Mammary epithelial cell (primary cell): Measurements from ENCODE around the gene DUSP22.

Experiments used
- CTCF ChIP-seq, 2 donors: IDR thresholded peaks in 1 of 2; conservative IDR thresholded peaks in 1 of 2; 2 replicates each; pipeline ENCODE4 v1.5.1; 2011 to 2012; ENCODE audit warnings: inconsistent platforms in 2 of 2, low read length in 2 of 2, mild to moderate bottlenecking in 2 of 2, control low read depth in 1 of 2, low read depth in 1 of 2; ENCODE audit not compliant: insufficient read depth in 1 of 2; ENCODE audit errors: extremely low read depth in 1 of 2
- EZH2 ChIP-seq: IDR thresholded peaks from 2 replicates; pipeline ENCODE4 v1.6.1; 2012; ENCODE audit warnings: low read length, inconsistent platforms, borderline replicate concordance

GRCh38 chr6:395432-396125 is 103.3 kb downstream of the DUSP22 start:
- TF ChIP-seq CTCF (conservative IDR thresholded peaks at IDR 0.05 in 1 of 2, IDR thresholded peaks at IDR 0.05 in 1 of 2; ENCODE audit: extremely low read depth in 1 of 2, insufficient read depth in 1 of 2, low read depth in 1 of 2, low read length in 2 of 2) (no peak), EZH2 (peak; percentile 61)
